GM10266 (cell line): ENCODE results near the gene DLX6.

Source experiments
- DNase-seq: peaks from one replicate; pipeline ENCODE4 v3.0.0; 2012; ENCODE audit errors: extremely low spot score
- CTCF ChIP-seq: IDR thresholded peaks from 2 replicates; pipeline ENCODE4 v1.5.1; 2012; ENCODE audit warnings: mild to moderate bottlenecking, low read depth; ENCODE audit not compliant: control insufficient read depth, insufficient read depth; ENCODE audit errors: missing control alignments

Gene DLX6

DNA sequence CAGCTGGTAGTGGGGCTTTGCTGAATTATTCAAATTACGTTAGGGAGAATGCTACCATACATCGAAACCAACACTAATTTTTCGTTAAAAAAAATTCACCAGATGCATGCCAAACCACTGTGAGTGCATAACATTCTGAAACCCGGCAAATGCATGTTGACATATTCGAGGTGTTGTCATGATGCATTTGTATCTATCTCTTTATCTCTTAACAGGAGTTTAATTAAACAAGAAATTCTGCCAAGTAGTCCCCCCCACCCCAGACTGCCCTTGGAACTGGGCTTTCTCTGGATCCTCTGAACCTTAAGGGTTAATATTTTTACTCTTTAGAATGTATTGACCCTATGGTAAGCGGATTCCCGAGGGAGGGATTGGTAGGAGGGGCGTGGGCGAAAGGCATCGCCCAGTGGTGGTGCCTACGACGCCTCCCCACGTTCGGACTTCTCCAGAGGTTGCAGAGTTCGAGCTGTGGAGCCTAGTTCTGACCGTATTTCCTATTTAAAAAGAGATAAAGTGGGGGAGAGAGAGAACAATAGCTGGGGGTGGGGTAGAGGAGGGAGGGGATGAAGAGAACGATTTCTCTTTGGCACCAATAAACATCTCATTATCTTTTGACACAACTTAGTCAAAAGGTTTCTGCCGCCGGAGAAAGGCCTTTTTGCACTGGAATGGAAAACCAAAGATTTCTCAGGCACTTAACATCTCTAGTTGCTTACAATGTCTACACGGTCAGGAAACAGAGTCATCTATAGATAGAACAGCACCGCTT is 7.2 kb downstream of the DLX6 start:
- no peak for TF ChIP-seq CTCF
- DNase-seq = no peak

DNA sequence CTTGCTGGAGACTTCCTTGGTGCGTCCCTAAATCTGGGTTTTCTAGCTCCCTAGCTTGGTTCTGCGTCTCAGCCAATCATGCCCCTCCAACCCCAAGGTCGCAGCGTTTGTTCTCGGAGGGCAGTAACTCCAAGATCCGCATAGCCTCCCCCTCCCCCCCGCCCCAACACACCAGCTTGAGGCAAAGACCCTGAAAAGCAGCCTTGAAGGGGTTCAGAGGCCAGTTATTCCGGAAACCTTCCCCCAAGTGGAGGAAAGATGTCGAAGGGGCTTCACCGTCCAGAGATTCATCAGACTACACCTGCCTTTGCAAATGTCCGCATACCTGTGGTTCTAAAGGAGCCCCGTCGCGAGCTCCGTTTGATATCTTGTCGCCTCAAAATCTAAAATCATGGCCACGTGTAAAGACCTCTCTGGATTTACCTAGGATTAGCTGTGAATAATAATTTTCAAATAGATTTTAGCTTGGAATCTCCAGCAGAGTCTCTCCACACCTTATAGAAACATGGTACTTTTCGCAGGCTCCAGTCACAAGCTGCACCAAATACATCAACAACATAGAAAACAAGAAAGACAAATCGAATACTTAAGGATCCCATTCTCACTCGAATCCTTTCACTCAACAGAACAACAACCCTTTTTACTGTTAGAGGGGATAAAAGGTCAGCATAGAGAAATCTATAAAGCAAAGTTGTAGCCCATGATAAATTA is 7.9 kb downstream of the DLX6 start:
- no peak for TF ChIP-seq CTCF
- no peak for DNase-seq

- TF ChIP-seq CTCF = no peak
- DNase-seq = no peak
Measured at GRCh38 chr7:97013845-97014134, 8.4 kb downstream of the DLX6 start.

- no peak for TF ChIP-seq CTCF
- no peak for DNase-seq
Measured at GRCh38 chr7:97014145-97014750, 8.9 kb downstream of the DLX6 start.

DNA sequence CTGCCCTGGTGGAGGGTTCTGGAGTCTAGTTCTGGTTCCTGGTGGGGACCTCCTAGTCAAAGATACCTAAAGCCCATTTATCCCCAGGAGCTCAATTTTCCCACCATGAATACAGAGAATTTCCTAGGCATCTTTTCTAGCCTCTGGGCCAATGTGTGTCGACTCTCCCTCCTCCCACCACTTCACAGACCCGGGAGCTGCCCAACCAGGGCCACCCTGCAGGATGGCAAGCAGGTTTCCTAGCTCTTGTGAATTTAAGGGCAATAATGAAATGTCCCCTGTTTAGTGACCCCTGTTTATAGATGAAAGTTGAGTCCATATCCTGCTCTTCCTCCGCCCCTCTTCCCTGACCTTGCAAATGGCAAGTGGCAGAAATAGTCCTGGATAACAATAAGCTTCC is 9.9 kb downstream of the DLX6 start:
- TF ChIP-seq CTCF = no peak
- DNase-seq = no peak

DNA sequence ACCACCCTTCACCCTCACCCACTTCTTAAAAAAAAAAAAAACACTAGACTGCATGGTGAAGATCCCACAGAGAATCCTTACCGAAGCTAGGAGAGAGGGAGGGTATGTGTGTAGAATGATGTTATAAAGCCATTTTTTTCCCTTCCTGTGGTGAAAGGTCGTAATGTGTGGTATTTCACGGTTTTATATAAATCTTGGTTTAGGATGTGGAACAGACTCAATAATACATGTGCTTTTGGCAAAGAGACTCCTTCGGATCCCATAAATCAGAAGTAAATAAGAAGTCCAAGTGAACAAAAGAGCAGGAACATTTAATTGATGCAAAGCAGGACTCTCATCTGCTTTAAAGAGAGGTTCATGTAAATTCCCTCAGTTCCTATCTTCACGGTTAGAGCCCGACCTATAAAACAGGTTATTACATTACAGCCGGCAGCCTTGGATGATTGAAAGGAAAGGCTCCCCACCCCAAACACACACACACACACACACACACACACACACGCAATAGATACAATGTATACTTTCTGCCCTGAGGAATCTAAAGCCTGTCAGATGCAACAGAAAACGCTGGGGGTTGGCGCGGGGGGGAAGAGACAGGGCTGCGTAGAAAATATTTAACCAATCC is 10.5 kb downstream of the DLX6 start:
- TF ChIP-seq CTCF = no peak
- DNase-seq = no peak
